HS-27A (cell line): ENCODE results near the gene SMNDC1.
"Not testable (repeated sequence)": the region's sequence is repeated elsewhere in the genome, so short reads cannot be mapped to it uniquely, and the experiment has no call there.

Experiments used
- DNase-seq: peaks from one replicate; pipeline ENCODE4 v3.0.0-alpha.2; 2012; ENCODE audit warnings: low read depth, missing footprints

Gene SMNDC1

GRCh38 chr10:110279407-110279986 lies 25.2 kb downstream of the SMNDC1 start:
- no peak for DNase-seq

DNA sequence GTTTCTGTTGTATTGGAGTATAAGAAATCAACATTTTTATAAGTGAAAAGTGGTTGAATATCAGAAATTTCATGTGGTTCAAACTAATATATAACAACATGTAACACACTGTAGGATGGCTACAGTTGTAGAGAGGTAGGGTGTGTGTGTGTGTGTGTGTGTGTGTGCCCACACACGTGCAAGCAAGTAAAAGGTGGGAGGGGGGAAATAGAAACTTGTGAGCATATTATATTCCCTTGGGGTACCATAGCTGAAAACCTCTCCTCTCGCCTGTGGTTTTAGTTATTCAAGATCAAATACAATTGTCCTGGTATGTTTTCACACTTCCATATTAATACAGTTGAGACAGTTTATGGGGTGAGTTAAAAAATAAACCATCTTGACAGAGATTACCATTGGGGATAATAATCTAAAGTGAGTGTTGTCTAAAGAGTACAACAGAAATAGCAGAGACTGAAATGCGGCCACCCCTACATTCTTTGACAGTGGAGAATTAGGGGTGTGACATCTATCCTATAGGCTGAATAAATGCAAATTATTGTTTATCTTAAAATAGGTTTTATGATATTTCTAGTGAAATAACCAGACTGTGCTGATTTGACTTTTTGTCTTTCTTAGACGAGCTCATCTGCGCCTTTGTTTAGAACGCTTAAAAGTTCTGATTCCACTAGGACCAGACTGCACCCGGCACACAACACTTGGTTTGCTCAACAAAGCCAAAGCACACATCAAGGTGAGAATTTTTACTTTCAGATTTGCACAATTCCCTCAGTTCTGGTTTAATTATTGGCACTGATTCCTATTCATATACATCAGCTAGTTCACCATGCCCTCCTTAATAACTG lies 25.9 kb downstream of the SMNDC1 start:
- no peak for DNase-seq

DNA sequence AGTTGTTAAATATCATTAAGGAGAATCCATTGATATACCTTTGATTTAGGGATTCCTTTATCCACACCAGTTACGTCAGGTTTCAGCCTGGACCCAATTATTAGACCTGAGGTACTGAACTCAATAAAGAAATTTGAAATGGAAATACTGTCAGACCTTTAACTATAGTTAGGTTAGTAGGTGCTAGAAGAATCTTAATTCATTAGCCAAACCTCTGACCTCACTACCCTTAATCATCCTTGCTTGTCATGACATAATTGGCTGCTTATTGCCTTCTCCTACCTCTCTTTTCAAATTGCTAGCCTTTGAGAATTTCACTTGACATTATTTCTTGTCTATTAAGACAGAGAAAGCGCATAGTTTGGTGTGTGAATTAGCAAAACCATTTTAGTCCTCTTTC lies 27.1 kb downstream of the SMNDC1 start:
- no peak for DNase-seq

DNA sequence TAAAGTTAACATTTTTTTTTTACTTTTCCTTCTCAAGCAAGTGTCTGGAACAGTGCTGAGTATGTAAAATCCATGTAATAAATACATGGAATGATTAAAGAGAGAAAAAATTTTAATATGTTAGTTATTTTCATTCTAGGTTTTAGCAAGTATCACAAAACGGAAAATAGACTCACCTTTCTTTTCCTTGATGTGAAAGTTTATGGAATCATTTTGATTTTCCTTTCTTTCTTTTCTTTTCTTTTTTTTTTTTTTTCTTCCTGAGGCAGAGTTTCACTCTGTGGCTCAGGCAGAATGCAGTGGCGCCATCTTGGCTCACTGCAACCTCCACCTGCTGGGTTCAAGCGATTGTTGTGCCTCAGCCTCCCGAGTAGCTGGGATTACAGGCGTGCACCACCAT lies 28.1 kb downstream of the SMNDC1 start:
- no peak for DNase-seq

DNA sequence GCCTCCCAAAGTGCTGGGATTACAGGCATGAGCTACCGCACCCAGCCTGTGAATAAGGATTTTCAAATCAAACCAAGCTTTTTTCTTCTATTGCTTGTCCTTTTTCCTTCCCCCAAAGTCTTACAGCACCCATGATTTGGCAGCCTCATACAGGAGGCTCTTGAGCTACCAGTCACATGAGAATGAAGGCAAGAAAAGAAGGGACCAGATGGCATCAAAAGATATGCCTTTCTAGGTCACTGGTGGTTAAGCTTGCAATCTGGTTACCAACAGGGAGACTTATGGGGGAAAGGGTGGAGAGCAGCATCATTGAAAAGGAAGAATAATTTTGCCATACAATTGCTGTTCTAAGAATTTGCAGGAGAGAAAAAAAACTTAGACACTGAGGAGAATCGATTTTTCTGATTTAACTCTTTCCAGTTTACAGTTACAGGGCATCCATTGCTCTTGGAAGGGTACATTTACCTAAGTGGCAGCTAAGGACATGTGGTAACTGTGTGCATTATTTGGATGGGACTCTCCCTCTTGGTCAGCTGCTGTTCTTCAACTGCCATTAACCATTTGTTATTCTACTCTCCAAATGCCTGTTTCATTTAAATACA lies 29.5 kb downstream of the SMNDC1 start:
- no peak for DNase-seq

GRCh38 chr10:110274647-110275046 lies 30.1 kb downstream of the SMNDC1 start:
- no peak for DNase-seq

DNA sequence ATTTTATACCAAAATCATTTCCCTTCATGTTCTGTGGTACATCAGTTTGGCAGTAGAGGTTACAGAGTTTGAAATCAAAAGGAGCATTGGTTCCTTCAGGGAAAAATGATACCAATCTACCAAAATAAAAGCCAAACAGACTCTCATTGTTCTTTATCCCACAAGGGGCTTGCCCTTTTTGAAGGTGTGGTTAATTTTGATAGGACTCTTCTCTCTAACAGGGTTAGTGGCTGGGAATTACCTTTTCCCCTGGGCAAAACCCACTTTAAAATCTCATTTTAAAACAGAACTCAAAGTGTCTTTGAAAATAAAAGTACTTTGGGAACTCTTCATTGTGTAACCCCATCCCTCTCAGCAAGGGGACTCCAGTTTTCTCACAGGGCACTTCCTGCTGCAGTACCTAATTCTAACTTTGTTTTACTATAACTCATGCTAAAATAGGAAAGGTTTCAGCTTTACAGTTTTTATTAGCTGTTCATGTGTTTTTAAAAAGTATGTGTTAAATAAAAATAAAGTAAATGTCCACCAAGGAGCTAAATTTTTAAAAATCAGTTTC lies 30.6 kb downstream of the SMNDC1 start:
- DNase-seq: no peak

- DNase-seq: no peak
These were observed 31.2 kb downstream of the SMNDC1 start for GRCh38 chr10:110273474-110273873.

- DNase-seq: not testable (repeated sequence)
These were observed 31.7 kb downstream of the SMNDC1 start for GRCh38 chr10:110272995-110273394.

GRCh38 chr10:110269374-110270318 lies 35.1 kb downstream of the SMNDC1 start:
- DNase-seq: no peak

DNA sequence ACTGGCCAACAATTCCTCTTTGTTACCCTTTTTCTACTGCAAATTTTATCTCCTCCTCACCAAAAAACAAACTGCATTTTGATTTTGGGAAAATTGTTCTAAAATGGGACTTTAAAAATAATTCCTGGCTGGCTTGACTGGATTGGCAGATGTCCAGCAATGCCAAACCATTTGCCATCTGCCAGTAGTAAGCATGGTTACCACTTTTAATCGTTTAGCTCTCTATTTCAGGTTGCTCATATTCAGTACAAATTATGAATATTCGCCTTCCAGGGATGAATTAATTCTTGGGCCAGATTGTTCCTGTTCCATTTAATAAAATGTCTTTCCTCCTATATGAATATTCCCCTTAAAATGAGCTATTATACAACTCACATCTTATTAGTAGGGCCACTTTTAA lies 35.7 kb downstream of the SMNDC1 start:
- DNase-seq: no peak

- no peak for DNase-seq
These were observed 36.3 kb downstream of the SMNDC1 start for GRCh38 chr10:110268442-110268841.

GRCh38 chr10:110267276-110267675 lies 37.4 kb downstream of the SMNDC1 start:
- DNase-seq: no peak

GRCh38 chr10:110265573-110266193 lies 39.0 kb downstream of the SMNDC1 start:
- DNase-seq: no peak

DNA sequence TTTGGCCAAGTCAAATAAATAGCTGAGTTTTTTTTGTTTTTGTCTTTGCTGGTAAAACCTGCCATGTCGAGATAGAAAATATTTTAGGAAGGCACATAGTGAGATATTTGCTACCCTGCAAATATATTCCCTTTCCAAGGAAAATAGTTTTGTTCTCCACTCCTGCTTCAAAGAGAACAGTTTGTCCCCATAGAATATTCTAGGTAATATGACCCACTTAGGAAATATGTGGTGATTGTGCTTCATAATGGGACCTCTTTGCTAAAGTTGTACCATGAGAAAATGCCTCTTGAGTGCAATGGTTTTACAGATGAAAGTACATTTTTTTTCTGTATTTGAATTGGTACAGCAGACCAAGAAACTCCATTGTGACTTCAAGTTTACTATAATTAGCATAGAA lies 41.6 kb downstream of the SMNDC1 start:
- no peak for DNase-seq

DNA sequence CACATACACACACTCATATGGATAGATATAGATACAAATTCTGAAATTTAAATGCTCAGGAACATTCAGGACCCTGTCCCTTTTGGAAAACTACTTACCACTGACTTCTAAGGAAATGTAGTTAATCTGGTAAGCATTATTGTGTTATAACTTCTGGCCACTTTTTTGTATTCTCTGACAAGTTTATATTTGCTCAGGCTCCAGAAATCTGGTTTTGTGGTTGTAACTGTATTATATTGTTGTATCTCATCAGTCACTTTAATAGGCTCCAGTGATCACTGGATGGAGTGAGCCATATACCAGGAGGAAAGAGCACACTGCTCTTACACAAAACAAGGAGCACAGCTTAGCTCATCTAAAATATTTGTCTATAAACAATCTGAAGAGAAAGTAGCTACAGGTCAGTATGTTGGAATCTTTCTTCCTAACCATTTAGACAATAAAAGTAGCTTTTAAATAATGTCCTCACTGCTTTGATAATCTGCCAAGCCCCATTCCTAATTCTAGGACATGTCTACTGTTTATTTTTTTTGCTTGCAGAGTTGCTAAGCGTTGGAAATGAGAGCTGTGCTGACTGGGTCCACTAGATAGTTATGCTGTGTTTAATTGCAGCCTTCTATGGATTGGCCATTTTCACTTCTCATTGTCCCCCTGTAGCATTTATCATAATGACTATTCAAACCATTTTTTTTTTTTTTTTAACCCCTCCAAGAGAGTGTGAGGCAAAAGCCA lies 43.8 kb downstream of the SMNDC1 start:
- no peak for DNase-seq

- DNase-seq: no peak
These were observed 45.4 kb downstream of the SMNDC1 start for GRCh38 chr10:110259317-110259716.

- no peak for DNase-seq
These were observed 46.2 kb downstream of the SMNDC1 start for GRCh38 chr10:110258542-110258941.

DNA sequence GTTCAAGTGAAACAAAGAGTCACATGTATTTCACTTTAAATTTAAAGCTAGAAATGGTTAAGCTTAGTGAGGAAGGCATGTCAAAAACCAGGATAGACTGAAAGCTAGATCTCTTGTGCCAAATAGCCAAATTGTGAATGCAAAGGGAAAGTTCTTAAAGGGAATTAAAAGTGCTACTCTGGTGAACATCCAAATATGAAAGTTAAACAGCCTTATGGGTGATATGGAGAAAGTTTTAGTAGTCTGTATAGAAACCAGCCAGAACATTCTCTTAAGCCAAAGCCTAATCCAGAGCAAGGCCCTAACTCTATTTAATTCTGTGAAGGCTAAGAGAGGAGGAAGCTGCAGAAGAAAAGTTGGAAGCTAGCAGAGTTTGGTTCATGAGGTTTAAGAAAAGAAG lies 50.3 kb downstream of the SMNDC1 start:
- DNase-seq: no peak

DNA sequence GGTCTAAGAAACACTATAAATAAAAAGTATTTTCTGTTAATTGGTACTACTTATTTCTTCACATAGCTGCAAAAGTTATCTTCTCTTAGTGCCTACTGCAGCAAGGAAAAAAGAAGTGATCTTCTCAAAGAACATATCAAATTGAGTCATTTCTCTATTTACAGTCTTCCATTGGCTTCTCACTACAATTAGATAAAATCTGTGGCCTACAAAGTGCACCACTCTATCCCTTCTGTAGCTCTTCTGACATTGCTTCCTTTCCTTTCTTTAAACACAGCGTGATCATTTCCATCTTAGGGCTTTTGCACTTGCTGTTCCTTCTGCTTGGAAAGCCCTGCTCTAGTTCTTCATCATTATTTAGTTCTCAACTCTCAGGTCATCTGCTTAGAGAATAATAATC lies 52.6 kb downstream of the SMNDC1 start:
- no peak for DNase-seq

GRCh38 chr10:110251392-110251791 lies 53.3 kb downstream of the SMNDC1 start:
- not testable (repeated sequence) for DNase-seq
